HuH-7 (cell line): ENCODE measurements around the gene FSTL5.

Experiments
- DNase-seq: peaks from one replicate; pipeline ENCODE4 v3.0.0; 2011; ENCODE audit warnings: low spot score

The FSTL5 gene

GRCh38 chr4:161936625-161937550, 226.9 kb downstream of the FSTL5 start:
- DNase-seq, result no peak

DNA sequence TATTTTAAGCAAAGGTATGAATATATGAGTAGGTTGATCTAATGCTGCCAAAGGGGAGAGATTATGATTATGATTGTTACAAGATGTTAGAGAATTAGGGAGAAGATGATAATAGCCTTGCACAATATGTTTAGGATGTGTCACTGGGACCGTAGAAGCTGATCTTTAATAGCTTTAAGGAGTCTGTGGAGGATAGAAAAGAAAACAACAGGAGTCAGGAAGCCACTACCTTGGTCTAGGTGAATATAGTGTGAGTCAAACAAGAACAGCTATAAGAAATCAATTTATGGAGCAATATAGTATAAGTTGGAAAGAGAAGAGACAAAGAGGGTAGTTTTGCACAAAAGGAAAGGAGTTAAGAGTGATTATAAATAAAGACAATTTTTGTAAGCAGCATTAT, 232.7 kb downstream of the FSTL5 start:
- DNase-seq, result no peak

DNA sequence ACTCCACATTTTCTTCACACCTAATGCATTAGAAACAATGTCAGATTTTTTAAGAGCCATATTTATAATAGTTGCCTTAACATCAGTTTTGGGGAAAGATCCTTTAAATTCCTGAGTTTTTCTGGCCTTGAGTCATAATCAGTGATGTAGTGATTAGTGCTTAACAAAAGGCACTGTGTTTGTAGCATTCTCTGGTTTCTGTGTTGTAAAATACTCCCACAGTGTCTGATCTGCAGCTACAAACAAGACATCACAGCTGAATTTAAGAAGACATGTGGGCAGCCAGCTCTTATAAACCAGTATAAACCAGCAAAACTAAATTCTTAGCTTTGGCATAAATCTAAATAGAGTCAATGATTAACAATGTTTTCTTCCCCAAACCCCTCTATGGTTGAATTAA, 233.8 kb downstream of the FSTL5 start:
- no peak for DNase-seq

DNA sequence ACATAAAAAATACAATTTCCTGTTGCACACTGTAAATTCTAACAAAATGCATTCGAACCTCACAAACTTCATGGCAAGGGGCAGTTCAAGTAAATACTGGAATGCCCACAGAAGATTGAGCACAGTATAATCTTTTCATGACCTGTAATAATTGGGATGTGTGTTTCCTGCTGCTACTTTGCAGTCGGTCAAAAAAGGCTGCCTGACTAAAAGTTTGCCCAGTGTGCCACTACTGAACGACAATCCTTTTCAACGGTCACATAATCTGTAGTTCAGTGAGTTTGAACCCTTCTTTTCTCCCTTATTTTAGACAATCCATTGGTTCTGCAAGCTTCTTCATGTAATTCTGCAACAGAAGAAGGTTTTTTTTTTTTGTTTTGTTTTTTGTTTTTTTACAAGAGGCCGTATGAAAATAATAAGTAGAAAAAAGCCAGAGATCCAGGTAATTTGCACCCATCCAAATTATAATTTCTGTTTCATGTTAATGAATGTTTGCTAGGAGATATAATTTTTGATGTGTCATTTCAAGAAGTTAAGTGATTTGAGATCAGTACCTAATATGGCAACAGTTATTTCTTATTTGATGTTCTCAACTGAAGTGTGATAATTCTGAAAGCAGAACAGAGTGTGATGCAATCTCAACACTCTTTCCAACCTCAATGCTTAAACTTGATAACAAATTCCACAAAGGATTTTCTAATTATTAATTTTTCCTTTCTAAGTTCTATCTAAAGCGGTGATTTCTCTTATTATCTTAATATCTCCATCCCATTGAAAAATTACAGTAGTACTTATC, 237.6 kb downstream of the FSTL5 start:
- DNase-seq, result no peak

- no peak for DNase-seq
Observed at GRCh38 chr4:161920304-161921052, 243.3 kb downstream of the FSTL5 start.

DNA sequence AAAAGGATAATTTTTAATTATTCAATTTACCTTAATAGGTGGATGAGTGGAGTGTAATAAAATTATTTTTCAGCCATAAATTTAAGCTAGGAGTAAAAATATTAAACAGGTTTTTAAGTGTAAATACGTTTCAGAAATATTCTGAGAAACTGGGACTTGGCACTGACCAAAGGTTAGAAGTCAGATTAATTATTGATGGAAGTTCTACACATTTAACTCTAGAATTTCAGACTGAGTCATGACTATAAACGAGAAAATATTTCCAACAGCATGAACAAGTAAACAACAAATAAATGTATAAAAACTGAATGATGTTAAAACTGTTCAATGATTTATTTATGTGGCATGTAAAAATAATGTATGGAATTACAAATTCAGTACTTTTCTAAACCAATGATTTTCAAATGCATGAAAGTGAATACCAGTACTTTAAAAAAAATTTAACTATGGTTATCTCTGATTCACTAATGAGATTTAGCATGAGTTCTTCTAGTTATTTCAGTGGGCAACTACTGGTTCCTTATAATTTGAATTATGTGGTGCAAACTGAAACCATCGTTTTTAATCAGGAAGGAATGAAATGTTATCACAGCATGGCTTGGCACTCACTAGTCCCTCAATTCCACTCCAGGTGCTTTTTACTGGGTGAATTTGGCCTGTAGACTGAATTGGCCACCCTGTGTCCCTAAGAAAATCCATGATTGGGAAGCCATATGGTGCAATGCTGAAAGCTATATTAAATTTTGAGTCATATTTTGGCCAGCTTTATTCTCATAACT, 244.2 kb downstream of the FSTL5 start:
- no peak for DNase-seq

- DNase-seq, result no peak
Observed at GRCh38 chr4:161916035-161916434, 247.8 kb downstream of the FSTL5 start.

DNA sequence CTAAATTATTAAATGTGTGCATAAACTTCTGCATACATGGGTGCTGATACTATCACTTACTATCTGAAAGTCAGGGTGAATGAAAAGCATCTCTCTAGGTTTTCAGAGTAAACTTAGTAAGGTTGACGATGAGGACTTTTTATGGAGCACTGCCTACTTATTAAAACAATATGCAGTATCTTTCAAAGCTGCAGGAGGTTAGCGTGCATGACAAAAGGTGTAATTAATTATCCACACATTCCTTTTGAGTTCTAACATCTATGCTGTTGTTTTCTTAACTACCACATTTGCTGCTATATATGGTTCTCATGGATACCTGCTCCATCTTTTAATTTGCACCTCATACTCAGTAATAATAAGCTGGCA, 256.2 kb downstream of the FSTL5 start:
- DNase-seq, result no peak

GRCh38 chr4:161906836-161907589, 256.8 kb downstream of the FSTL5 start:
- no peak for DNase-seq

GRCh38 chr4:161900110-161900509, 263.7 kb downstream of the FSTL5 start:
- no peak for DNase-seq

GRCh38 chr4:161894493-161895167, 269.2 kb downstream of the FSTL5 start:
- DNase-seq, result no peak

DNA sequence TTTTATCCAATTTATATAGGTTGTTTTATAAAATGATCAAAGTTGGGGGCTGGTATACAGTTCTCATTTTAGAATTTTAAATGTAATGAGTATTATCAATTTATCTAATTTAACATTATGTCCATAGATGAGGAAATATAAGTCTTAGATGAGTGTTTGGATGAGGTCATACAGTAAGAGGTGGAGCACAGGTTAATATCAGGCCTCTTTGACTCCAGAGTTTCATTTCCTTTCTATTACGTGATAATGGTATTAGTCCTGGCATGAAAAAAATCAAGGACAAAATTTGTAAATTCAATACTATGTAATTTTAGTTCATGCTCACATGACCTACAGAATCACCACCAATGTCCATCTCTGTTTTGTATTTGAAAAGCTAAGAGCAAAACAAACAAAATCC, 269.8 kb downstream of the FSTL5 start:
- no peak for DNase-seq

DNA sequence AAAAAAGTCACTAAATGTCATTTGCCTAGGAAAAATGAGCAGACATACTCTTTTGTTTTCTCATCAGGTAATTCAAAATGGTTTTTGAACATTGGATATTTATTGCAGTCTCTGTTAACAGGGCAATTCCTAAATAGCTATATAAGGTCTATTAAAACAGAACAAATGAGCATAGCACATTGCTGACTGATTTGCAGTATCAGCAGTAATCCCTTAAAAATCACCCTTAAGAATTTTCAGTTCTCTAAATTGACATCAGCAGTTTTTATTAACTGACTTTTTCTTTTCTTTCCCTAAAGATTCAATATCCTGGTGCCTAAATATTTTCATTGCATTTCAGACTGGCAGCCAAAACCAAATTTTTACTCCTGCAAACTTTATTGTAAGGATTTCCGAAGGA, 270.2 kb downstream of the FSTL5 start:
- no peak for DNase-seq

DNA sequence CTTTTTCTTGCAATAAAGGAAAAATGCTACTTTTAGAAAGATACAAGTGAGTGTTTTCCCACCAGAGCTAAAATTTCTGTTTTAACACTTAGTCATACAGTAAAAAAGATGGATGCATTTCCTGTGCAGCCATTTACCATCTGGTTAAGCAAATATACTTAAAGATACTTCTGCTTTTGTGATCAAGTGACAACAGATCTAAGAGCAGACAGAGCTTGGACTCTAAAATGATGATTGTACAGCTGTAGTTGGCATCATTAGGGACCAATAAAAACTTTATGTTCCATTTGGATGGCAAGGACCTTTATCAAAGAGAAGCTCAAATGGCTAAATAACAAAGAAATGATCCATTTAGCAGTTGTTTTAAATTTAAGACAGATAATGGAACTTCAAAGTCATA, 270.8 kb downstream of the FSTL5 start:
- DNase-seq, result no peak

- DNase-seq, result no peak
Observed at GRCh38 chr4:161883157-161883556, 280.6 kb downstream of the FSTL5 start.

- no peak for DNase-seq
Observed at GRCh38 chr4:161881370-161881769, 282.4 kb downstream of the FSTL5 start.

DNA sequence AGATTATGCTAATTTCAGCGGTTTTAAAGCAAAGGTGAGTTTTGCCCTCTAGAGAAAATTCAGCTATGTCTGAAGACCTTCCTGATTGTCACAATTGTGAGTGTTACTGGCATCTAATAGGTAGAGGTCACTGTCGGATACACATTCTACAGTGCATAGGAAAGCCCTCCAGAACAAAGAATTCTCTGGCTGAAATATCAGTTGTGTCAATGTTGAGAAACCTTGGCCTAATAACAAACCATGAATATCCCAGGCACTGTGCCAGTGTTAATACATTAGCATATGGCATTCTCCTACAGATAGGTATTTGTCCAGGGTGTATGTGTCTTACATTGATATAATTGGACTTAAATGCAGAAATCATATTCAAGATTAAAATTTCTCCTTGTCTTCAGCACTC, 294.3 kb downstream of the FSTL5 start:
- DNase-seq, result no peak

DNA sequence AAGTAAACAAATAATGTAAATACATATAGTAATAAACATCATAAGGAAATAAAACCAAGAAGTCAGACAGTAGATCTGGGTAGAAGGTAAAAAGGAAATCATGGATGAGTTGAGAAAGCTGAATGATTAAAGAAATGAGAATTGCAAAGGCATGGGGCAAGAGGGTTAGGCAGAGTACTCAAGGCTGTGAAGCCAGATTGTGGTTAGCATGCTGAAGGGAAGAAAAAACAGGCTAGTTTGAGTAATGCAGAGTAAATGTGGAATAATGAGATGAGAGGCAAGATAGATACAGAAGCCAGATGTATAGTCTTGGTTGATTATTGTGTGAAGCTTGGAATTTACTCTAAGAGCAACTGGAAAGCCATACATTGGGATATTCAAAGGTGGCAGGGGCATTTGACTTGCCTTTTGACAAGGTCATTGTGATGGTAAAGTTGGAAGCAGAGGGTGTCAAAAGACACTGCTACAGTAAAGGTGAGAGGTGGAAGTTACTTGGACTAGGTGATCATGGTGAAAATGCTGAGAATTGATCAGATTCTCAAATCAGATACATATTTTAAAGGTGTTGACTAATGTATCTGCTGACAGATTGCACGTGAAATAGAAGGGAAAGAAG, 307.0 kb downstream of the FSTL5 start:
- DNase-seq, result no peak

- no peak for DNase-seq
Observed at GRCh38 chr4:161850631-161851030, 313.2 kb downstream of the FSTL5 start.

DNA sequence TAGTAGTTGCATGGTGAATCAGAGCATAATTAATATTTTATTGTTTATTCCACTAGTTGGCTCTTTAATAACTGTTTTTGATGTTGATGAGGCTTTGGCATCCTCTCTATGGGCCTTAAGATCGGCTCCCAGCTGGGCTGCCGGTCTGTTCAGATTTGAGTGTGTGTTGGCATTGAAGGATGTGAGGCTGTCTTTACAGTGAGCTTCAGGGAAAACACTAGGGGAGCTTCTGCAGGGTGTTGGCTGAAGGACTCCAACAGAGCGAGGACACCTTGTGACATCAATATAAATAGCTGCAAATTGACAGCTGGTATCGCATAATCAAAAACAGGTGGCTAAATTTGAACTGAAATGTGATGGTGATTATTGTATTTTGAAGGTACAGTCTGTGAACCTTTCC, 322.0 kb downstream of the FSTL5 start:
- no peak for DNase-seq
